Spinal cord (tissue), 10 donors: Measurements from ENCODE around the gene UGT2B7. TPM values are rescaled to one million over a fixed set of nuclear protein-coding genes. Genes with fewer than 3 reads are reported as not detected.

Source experiments
- DNase-seq, 6 donors: peaks; one replicate each; pipeline versions ENCODE4 v3.0.0 to v3.0.0-alpha.2; 2013 to 2015; ENCODE audit warnings: low spot score in 6 of 6, low read depth in 4 of 6
- H3K27ac ChIP-seq: one replicate; pipeline ENCODE4 v1.5.1; 2013; ENCODE audit warnings: low read depth, low read length, control low read depth
- H3K27me3 ChIP-seq: one replicate; pipeline ENCODE4 v1.6.1; 2013; ENCODE audit warnings: low read length; ENCODE audit not compliant: control insufficient read depth, insufficient read depth
- H3K36me3 ChIP-seq: one replicate; pipeline ENCODE4 v1.6.1; 2013; ENCODE audit warnings: low read length; ENCODE audit not compliant: control insufficient read depth, insufficient read depth
- H3K4me1 ChIP-seq: one replicate; pipeline ENCODE4 v1.6.1; 2013; ENCODE audit warnings: low read length; ENCODE audit not compliant: control insufficient read depth, insufficient read depth
- H3K4me3 ChIP-seq: one replicate; pipeline ENCODE4 v1.5.1; 2013; ENCODE audit warnings: low read depth, low read length, control low read depth
- H3K9me3 ChIP-seq: one replicate; pipeline ENCODE4 v1.6.1; 2013; ENCODE audit warnings: low read length; ENCODE audit not compliant: control insufficient read depth, insufficient read depth
- WGBS: methylation state at CpG from one replicate; pipeline ENCODE4 v1.1.5; 2013; ENCODE audit warnings: missing lambda C conversion rate; ENCODE audit not compliant: insufficient coverage; 5-methylcytosine and 5-hydroxymethylcytosine counted together
- polyA plus RNA-seq, 2 donors: library from polyadenylated mRNA; unstranded; fragments of 120-200 nt; gene quantifications; one replicate each; pipeline ENCODE4 v1.2.1, GENCODE V29; 2013; ENCODE audit not compliant: insufficient read length in 2 of 2
- total RNA-seq, 2 donors: library from RNA; depleted of rRNA in 1 of 2; stranded (reverse); fragments of 120-200 nt in 1 of 2; fragments of >200 nt in 1 of 2; gene quantifications; one replicate each; pipeline versions ENCODE4 v1.2.3 to v1.2.4, GENCODE V29; 2013 to 2014
- donor health status: healthy.

Gene UGT2B7
- total and polyA plus RNA-seq, 4 donors, result 0.20 to 0.84 (median 0.32) TPM; not detected in 1

DNA sequence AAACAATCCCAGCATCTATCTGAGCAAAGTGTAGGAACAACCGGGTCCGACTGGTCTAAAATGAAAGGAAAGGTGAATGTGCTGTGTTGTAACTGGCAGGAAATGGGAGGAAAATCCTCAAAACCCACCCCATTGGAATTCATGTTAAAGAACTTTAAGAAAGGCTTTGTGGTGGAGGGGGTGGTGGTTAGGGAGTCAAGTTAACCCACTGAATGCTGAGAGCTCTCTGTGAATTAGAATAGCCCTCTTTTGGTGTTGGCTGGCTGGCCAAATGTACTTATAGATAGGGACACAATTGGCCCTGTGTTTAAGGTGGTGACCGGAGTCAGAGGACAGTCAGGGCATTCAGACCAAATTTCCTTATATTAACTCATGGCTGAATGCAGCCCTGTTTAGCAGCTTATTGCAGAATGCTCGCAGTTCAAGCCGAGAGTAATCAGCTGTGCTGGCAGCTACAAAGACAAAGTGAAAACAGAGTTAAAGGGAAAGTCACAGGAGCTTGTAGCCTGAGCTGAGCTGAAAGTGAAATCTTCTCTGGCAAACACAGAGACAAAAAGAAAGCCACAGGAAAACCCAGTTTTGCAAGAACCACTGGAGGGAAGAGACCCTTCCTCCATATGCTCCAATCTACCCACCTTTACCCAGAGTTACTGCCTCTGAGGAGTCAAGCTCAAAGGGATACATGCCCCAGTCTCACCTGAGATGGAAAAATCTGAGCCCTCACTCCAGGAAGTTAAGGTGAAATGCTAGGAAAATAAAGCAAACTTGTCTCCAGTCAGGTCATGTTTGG, 38.5 kb upstream of the UGT2B7 start:
- no peaks in the 10 kb centered on the region for H3K36me3 ChIP-seq
- peak overlapping the region; percentile 92 for H3K27ac ChIP-seq
- peak overlapping the region; percentile 26 for H3K4me3 ChIP-seq
- peaks cover 14% of the 10 kb centered on the region for H3K4me1 ChIP-seq
- H3K27me3 ChIP-seq, result no peaks in the 10 kb centered on the region
- peak; percentile 27 to 85 (median 54) for DNase-seq
- 0% methylated on average over 2 of the region's 5 CpGs for WGBS
- no peaks in the 10 kb centered on the region for H3K9me3 ChIP-seq

DNA sequence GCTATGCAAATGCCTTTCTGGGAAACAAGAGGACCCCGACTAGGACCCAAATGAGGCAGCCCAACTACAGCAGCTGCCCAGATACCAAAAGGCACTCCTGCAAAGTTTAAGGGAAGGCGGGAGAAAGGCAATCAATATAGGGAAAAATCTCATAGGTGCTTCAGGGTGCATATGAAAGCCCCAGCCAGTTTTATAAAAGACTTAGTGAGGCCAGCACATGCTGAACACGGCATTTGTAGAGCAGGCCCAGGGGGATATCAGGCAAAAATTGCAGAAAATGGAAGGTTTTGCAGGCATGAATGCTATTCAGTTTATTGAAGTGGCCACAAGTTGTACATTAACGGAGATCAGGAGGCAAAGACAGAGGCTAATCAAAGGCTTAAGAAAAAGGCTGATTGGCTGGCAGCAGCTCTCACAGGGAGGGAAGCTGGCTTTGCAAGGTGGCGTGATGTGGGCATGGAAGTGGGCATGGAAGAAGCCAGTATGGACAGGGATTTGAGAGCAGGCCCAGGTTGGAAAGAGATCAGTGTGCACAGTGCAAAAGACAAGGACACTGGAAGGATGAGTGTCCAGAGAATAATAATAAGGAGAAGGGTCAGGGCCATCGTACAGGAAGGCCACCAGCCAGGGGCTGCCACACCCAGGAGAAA, 37.7 kb upstream of the UGT2B7 start:
- Histone ChIP-seq H3K4me3 (no peak overlapping the region), H3K36me3 (no peaks in the 10 kb centered on the region), H3K4me1 (peaks cover 14% of the 10 kb centered on the region), H3K9me3 (no peaks in the 10 kb centered on the region), H3K27ac (peak overlapping the region; percentile 92), H3K27me3 (no peaks in the 10 kb centered on the region)
- WGBS, result 59% methylated on average over 5 of the region's 6 CpGs
- DNase-seq, result peak in 3 of 6 donors; percentile 2 to 4 (median 3)

DNA sequence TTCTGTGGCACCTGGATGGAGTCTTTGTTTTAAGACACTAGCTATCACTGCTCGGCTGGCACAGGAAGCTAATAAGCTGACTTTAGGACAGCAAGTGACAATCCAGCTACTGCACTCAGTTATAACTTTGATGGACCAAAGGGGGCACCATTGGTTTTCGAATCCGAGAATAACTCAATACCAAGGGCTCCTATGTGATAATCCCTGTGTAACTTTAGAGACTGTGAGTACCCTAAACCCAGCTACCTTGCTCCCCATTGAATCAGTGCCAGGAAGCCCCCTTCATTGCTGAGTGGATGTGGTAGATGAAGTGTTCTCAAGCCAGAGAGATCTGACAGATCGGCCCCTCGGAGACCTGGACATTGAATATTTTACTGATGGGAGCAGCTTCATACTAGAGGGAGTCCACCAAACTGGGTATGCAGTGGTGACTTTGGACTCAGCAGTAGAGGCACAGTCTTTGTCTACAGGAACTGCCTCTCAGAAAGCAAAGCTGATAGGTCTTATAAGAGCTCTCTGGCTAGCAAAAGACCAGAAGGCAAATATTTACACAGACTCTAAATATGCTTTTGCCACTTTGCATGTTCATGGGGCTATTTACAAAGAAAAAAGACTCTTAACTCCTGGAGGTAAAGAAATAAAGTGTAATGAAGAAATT, 35.5 kb upstream of the UGT2B7 start:
- WGBS, result 81% methylated on average over 2 of the region's 5 CpGs
- peaks cover 14% of the 10 kb centered on the region for H3K4me1 ChIP-seq
- H3K36me3 ChIP-seq, result no peaks in the 10 kb centered on the region
- H3K27me3 ChIP-seq, result no peaks in the 10 kb centered on the region
- no peak overlapping the region for H3K27ac ChIP-seq
- no peaks in the 10 kb centered on the region for H3K9me3 ChIP-seq
- no peak for DNase-seq
- H3K4me3 ChIP-seq, result no peak overlapping the region

DNA sequence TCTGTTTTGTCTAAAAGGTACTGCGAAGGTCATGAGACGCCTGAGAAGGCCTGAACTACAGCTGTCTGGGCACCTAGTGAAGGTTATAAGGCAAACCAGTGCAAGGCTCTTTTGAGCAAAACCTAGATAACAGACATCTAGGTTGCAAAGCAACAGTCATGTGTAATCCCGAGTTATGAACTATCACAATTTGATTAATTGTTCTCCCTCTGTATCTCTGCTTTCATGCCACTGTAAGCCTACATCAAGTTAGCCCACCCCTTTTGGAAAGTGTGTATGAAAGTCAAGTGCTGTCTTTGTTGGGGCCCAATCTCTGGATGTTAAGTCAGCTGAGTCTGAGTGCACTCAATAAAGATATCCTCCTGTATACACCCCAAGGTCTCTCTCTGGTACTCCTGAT, 31.9 kb upstream of the UGT2B7 start:
- H3K9me3 ChIP-seq, result no peaks in the 10 kb centered on the region
- 100% methylated on average over 2 of the region's 3 CpGs for WGBS
- H3K4me1 ChIP-seq, result no peaks in the 10 kb centered on the region
- H3K36me3 ChIP-seq, result no peaks in the 10 kb centered on the region
- no peak for DNase-seq
- H3K27me3 ChIP-seq, result no peaks in the 10 kb centered on the region
- H3K4me3 ChIP-seq, result no peak overlapping the region
- no peak overlapping the region for H3K27ac ChIP-seq

DNA sequence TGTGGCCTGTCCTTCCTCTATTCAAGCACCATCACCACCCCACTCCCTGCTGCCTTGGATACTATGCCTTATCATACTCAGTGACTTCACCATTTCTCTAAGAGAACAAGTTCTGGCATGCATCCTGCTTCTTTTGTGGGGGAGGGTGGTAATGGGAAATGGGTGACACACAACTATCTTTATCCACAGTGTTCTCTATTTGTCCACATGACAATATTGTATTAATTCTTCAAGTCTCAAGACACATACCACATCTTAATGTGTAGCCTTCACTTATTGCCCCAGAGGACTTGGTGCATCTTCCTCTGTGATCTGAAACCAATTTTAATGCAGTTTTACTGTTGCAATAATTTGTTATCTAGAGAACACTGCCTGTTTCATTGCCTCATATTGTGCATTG, 29.3 kb upstream of the UGT2B7 start:
- Histone ChIP-seq H3K4me1 (no peaks in the 10 kb centered on the region), H3K36me3 (no peaks in the 10 kb centered on the region), H3K27ac (no peak overlapping the region), H3K9me3 (no peaks in the 10 kb centered on the region), H3K27me3 (no peaks in the 10 kb centered on the region), H3K4me3 (no peak overlapping the region)
- DNase-seq, result no peak

DNA sequence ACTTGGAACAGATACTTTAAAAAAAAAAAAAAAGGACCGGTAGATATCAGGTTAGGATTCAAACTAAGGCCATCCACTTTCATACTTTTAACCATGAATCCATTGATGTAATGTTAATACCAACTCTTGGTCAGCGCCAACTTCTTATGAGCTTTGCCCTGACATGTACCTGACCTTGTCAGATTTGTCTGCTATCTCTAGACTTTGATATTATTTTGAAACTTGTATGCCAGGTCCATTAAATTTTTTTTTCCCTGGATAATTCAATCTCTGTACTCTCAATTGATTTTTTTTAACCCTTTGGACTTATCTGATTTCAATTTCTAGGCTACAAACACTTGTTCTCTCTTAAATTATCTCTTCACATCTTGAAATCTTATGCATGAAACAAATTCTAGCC, 27.2 kb upstream of the UGT2B7 start:
- Histone ChIP-seq H3K36me3 (no peaks in the 10 kb centered on the region), H3K9me3 (no peaks in the 10 kb centered on the region), H3K27me3 (no peaks in the 10 kb centered on the region), H3K27ac (no peak overlapping the region), H3K4me3 (no peak overlapping the region), H3K4me1 (no peaks in the 10 kb centered on the region)
- DNase-seq, result no peak
- WGBS, result no CpG with 5 or more reads among the region's 2 CpGs

DNA sequence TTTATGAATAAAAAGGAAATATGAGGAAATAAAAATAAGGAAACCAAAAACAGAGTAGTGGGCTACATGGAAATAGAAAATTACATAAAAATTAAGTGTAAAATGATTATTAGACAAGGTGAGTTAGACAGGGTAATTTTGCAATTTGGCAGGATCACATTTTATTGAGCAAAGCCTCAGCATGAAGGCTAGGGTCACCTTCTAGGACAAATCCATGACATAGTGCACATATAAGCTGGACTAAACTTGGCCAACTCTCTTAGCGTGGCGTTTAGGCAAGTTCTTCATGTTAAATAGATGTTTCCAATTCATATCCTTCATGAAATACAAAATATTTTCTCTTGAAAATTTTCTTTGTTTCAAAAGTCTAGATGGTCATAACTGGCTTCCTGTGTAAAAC, 25.7 kb upstream of the UGT2B7 start:
- Histone ChIP-seq H3K27me3 (no peaks in the 10 kb centered on the region), H3K4me3 (no peak overlapping the region), H3K27ac (no peak overlapping the region), H3K36me3 (no peaks in the 10 kb centered on the region), H3K4me1 (no peaks in the 10 kb centered on the region), H3K9me3 (no peaks in the 10 kb centered on the region)
- no peak for DNase-seq
- no CpG with 5 or more reads among the region's 2 CpGs for WGBS

GRCh38 chr4:69071286-69071685, 25.0 kb upstream of the UGT2B7 start:
- Histone ChIP-seq H3K36me3 (no peaks in the 10 kb centered on the region), H3K27ac (no peak overlapping the region), H3K4me3 (no peak overlapping the region), H3K9me3 (no peaks in the 10 kb centered on the region), H3K27me3 (no peaks in the 10 kb centered on the region), H3K4me1 (no peaks in the 10 kb centered on the region)
- WGBS, result no CpG with 5 or more reads among the region's 1 CpG
- DNase-seq, result no peak

DNA sequence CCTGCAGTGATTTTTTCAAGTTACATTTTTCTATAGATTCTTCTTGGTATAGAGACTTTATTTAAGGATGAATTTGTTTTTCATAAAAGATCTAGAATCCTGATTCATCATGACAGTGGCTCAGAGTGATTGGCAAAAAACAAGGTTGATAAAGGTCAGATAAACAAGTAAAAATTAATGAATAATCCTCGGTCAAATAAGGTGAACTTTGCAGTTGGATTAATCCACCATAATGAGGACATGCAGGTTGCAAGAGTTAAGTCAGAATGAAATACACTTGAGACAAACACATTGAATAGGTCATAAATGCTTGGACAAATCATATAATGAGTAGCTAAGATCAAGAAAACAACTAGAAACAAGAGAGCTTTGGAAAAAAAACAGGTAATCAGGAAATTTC, 22.9 kb upstream of the UGT2B7 start:
- Histone ChIP-seq H3K27ac (no peak overlapping the region), H3K9me3 (peaks cover 3% of the 10 kb centered on the region), H3K36me3 (no peaks in the 10 kb centered on the region), H3K4me1 (no peaks in the 10 kb centered on the region), H3K27me3 (no peaks in the 10 kb centered on the region), H3K4me3 (no peak overlapping the region)
- no CpG with 5 or more reads among the region's 1 CpG for WGBS
- no peak for DNase-seq
